HG03571 (cell line): Measurements from ENCODE around the gene GDI2.
"Not testable (repeated sequence)": the region's sequence is repeated elsewhere in the genome, so short reads cannot be mapped to it uniquely, and the experiment has no call there.

Source experiments
- ATAC-seq: cut with Tn5 transposase; IDR thresholded peaks from one replicate; pipeline ENCODE4 v1.9.1; 2021; ENCODE audit not compliant: unreplicated experiment

GDI2 gene

DNA sequence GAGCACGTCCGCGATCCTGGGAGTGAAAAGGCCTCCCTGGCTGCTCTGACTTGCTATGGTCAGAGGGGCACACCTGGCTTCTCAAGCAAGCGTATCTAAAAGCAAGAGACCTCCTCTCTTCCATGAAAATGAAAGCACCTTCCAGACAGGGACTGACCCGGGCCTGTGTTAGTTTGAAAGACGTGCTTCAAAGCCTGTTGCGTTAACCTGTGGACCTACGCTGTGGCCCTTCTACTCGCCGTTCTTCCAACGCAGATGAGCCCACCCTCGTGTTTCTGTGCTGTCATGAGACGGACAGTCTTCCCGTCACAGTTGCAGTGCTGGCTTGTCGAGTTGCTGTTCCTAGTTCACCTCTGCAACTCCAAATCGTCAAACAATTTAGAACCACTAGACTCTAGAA is 15.5 kb upstream of the GDI2 start:
- ATAC-seq: no peak

DNA sequence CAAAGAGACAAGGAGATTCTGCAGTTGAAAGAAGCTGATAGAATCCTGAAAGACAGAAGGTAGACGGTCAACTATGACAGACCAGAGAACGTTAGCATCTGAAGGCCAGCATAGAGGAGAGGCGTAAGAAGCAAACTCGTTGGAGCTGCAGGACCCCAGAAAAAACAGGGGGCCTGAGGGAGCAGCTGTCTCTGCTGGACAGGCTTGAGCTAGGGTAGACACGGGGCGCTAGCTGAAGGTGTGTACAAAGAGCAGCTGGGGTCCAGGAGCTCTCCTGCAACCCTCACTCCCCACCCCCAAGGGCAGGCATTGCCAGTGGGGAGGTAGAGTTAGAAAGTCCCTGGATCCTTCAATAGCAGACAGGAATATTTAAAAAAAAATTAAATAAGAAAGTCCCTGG is 14.6 kb upstream of the GDI2 start:
- no peak for ATAC-seq

DNA sequence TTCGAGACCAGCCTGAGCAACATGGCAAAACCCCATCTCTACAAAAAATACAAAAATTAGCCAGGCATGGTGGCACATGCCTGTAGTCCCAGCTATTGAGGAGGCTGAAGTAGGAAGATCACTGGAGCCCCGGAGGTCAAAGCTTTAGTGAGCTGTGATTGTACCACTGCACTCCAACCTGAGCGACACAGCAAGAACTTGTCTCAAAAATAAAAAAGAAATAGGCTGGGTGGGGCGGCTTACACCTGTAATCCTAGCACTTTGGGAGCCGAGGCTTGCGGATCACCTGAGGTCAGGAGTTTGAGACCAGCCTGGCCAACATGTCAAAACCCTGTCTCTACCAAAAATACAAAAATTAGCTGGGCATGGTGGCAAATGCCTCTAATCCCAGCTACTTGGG is 13.3 kb upstream of the GDI2 start:
- not testable (repeated sequence) for ATAC-seq

DNA sequence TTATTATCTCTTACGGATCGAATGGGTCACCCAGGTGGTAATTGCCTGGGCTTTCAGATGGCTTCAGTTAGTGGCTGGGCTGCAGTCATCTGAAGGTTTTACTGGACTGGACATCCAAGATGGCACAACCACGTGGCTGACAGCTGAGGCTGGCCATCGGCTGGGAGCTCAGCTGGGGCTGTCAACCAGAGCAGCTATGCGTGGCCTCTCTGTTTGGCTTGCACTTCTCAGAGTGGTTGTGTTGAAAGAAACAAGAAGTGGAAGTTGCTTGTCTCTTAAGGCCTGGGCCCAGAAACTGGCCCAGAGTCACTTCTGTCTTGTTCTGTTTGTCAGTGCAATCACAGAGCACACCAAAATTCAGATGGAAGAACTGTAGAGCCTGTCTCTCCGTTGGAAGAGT is 5.7 kb upstream of the GDI2 start:
- no peak for ATAC-seq

DNA sequence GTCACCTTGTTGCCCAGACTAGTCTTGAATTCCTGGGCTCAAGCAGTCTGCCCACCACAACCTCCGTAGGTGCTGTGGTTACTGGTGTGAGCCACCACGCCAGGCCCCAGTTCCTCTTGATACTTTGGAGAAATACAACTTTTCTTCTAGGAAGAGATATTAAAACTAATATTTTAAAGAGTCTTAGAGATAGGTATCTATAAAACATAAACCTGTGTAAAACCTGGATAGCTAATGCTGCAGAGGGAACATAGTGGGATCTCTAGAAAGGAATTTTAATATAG is 4.8 kb upstream of the GDI2 start:
- no peak for ATAC-seq

DNA sequence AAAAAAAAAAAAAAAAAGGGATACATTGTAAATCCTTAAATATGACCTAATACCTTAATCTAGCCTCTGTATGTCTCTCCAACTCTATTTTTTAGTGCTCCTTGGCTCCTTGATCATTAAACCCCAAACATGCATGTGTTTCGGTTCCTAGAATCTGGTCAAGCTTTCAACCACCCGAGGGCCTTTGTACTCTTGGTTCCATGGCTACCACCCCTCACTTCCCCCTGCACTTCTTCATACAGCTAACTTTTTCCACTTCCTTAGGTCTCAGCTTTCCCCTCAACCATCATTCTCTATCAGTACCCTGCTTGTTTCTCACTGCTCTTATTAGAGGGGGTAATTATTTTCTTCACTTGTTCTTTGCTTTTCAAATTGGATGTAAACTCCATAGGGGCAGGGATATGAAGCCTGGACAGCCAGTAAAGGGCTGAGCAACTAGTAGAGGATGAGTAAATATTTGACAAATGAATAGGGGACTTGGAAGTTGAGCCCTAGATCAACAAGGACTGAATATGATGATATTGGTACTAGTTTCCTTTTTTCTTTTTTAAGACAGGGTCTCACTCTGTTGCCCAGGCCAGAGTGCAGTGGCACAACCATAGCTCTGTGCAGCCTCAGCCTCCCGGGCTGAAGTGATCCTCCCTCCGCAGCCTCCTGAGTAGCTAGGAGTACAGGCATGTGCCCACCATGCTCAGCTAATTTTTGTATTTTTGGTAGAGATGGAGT is 4.3 kb upstream of the GDI2 start:
- ATAC-seq: no peak

DNA sequence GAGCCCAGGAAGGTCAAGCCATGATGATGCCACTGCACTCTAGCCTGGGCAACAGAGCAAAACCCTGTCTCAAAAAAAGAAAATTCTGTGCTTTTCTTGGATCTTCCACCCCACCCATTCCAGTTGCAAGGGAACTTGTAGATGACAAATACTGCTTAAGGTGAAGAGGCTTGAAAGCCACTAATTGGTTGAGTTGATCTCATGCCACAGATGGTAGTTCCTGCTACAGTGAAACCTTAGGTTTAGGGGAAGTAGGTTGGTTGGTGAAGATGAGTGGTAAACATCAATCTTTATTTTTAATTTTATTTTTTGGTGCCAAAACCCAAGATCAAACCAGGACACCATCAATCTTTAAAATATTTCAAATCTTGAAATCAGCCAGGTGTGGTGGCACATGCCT is 2.9 kb upstream of the GDI2 start:
- ATAC-seq: no peak

DNA sequence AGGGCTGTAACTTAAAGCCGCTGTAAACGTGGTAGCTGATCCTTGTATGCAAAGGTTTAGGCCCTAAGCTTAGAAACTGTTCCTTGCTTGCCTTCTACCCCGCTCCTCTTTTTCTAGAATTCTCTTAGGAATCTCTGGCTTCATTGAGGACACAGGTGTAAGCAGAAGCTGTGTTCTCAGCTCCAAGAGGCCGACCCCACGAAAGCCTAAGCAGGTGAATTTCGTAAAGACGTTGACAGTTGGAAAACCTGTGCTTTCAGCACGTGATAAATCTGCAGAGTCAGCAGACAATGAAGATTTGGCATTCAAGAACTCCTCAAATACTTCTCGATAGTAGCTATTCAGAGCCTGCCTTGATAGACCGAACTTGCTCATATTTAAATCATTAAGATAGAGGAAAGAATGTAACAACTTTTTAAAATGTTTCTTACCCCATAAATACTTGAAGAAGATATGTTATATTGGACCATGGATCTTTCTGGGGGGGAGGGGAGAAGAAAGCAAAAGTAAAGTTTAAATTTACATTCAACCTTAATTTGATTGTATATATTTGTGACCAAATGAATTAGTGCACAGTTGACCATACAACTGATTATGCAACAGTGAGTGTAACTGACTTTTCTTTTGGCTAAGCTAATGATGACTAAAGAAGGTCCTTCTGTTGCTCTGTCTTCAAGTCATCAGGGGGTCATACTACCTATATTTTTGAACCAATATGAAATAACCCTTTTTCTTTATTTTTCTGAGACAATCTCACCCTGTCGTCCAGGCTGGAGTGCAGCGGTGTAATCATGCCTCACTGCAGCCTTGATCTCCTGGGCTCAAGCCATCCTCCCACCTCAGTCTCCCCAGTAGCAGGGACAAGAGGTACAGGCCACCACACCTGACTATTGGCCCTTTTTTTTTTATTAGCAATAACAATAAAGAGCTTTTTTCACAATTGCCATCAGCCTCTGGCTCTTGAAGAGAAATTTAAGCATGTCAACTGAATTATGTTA is 1.2 kb upstream of the GDI2 start:
- no peak for ATAC-seq

DNA sequence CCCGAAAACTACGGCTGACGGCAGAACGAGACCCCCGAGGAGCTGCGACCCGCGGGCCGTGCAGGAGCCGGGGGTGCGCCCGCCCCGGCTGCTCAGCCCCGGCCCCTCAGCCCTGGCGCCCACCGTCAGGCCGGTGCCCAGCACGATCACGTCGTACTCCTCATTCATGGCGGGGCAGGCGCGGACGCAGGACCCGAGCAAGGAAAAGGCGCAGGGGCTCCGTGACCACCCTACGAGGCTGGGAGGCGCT is 218 bp downstream of the GDI2 start:
- peak; percentile 19 for ATAC-seq

DNA sequence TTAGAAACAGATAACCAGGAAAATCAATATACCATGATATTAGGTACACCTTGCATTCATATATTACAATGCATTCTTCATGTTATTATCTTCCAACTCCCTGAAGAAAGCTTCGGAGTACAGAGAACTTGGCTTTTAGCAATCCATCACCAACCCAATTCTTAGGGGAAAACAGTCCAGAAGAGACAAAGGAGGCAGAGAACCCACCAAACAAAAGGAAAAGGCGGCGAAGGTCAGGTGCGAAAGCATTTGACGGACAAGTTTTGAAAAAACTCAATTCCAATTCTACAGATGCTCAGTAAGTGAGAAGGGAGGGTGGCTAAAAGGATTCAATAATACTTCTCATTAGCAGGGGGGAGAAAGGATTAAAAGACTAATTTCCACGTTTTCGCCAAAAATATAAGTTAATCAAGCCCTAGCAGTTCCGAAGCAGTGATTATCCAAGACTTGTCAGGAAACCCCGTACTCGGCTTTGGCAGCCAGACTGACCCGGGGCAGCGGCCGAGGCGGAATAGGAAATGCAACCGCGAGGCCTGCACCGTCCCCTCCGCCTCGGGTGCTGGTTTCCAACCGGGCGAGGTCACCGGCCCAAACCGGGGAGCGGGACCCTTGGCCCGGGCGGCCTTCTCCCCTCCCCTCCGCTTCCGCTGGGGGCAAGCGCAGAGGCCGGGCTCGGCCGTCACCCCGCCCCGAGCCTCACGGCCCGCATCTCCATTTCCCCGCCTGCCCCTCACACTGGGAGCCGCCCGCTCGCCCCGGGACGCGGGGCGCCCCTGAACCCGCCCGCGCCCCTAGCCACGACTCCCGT is 747 bp downstream of the GDI2 start:
- ATAC-seq: peak; percentile 14

DNA sequence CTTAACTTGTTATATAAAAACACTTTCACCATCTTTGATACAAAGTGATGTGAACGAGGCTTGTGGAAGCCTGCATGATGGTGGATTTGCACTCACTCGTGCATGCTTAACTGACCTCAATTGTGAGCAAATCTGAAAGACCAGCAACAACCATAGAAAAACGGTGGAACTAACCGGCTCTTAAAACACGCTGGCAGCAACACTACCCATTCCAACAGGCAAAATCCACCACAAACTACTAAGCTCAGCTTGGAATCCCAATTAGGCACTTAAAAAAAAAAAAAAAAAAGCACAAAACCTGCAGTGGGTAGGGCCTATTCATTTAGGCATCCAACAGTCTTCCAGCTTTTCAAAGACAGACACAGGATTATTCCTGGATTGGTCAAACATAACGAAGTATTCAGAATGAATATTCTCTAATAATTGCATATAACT is 1.8 kb downstream of the GDI2 start:
- no peak for ATAC-seq

DNA sequence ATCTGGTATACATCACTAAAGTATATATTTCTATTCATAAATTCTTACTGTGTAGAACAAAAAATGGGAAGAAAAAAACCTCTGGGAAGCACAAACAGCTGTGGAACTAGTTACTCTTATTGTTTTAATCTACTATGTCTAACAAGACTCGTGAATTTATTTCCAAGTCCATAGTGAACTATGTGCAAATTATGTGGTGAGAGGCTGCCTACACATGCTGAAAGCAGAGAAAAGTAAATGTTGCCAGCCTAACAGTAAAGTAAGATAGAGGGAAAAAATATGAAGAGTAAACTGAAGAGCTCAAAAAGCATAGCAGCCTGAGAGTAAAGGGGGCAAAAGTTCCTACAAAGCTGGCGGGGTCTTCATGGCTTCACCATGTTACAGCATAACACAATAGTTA is 3.0 kb downstream of the GDI2 start:
- ATAC-seq: no peak

DNA sequence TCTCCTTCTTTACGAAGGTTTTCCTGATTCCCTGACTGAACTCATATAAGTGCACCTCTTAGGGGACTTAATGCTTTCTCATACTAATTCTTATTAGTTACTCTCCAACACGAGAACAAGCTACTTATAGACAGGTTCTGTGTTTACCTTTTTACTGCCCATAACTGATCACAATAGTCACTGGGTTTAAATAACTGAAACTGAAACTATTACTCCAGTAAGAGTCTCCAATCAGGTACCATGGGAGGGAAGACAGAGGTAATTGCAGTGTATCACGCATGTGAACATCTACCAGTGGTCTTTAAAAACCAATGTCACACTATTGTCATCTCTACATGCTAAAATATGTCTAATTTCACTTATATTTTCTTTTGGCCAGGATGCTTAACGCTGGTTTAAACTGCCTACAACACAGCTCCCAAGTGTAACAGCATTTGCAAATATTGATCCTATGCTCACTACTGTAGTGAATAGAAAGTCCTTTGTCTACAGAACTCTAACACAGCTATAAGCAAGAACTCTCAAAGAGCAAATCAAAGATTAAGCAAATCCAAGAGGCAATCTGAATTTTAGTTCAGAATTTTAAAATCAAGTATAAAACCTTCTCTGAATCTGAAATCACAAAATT is 3.6 kb downstream of the GDI2 start:
- ATAC-seq: no peak

DNA sequence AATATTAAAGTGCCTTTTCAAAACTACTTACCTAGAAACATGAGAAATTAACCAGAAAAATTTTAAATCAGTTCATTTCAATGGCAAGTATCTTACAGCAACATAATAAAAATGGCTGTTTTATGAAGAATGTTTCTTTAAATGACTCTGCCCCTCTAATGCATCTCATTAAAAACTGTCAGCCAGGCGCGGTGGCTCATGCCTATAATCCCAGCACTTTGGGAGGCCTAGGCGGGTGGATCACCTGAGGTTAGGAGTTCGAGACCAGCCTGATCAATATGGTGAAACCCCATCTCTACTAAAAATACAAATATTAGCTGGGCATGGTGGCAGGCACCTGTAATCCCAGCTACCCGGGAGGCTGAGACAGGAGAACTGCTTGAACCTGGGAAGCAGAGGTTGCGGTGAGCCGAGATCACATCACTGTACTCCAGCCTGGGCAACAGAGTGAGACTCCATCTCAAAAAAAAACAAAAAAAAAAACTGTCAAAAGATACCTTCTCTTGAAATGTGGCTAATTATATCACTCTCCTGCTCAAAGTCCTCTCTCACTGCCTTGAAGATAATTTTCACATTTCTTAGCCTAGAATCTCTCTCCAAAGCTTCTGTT is 4.3 kb downstream of the GDI2 start:
- not testable (repeated sequence) for ATAC-seq

DNA sequence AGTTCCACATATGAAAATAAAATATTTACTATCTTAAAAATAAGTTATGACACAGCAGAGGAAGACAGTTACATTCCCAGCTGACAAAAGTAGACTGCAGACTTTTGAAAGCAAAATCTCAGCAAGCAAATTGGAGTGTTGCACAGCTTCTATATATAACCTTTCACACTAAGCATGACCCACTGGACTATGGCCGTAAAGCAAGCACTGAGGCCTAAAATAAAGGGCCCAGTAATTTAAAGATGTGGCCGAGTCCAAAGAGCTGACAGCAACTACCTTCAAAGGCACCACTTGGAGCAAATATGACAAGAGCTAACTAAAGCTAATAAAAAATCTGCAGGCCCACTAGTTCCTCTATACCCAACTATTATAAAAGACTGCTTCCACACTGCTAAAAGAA is 6.5 kb downstream of the GDI2 start:
- no peak for ATAC-seq

DNA sequence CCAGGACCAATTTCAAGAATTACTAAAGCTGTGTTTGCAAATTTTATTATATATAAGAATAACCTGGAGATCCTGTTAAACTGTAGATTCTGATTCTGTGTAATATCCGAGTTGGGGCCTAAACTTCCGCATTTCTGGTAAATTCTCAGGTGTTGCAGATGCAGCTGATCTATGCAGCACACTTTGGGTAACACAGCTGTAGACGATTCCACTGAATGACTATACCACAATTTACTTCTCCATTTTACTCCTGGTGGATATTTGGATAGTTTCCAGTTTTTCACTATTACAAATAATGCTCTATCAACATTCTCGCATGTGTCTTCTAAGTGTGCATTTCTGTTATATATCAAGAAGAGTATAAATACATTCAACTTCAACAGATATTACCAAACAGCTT is 7.5 kb downstream of the GDI2 start:
- ATAC-seq: no peak

DNA sequence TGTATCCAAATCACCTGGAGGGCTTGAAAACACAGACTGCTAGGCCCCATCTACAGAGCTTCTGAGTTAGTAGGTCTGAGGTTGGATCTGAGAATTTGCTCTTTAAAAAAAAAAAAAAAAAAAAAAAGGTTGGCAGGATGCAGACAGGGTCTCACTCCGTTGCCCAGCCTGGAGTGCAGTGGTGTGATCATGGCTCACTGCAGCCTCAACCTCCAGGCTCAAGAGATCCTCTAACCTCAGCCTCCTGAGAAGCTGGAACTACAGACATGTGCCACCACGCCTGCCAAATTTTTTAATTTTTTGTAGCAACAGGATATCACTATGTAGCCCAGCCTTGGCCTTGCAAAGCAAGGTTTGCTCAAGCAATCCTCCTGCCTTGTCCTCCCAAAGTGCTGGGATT is 8.0 kb downstream of the GDI2 start:
- no peak for ATAC-seq

DNA sequence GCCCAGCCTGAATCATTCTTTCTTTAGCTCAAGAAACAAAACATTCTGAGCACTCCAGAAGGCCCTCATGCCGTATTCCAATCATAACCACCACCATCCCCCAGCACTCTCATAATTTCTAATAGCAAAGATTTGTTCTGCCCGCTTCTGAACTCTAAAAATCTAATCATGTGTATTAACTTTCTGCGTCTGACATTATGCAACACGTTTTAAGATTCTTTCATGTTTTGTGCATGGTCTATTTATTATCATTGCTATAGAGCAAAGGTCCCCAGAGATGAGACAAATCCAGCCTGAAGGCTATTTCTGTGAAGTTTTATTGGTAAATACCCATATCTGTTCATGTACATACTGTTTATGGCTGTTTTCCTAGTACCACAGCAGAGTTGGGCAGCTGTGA is 8.8 kb downstream of the GDI2 start:
- ATAC-seq: no peak

DNA sequence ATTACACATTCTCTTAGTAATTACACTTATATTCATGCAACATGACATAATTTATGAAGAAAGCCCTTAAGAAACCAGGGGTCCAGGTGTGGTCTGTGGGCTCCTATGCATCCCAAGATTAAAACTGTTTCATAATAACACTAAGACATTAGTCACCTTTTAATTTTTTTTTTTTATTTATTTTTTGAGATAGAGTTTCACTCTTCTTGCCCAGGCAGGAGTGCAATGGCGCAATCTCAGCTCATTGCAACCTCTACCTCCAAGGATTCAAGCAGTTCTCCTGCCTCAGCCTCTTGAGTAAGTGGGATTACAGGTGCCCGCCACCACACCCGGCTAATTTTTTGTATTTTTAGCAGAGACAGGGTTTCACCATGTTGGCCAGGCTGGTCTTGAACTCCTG is 12.5 kb downstream of the GDI2 start:
- ATAC-seq: no peak

DNA sequence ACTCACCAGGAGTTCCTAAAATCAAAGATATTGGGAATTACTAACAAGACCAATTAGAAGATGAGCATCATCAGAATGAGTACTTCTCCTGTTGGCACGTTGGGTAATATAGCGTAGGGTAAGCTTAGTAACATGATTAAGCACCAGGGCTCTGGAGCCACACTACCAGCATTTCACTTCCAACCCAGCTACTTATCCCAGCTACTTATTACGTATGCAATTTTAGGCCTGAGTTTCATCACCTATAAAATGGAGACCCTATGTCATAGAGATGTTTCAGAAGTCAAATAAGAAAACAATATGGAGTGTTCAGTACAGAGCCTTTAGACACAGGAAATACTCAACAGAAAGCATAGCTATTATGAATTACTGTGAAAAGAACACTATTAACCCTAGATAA is 19.0 kb downstream of the GDI2 start:
- no peak for ATAC-seq

DNA sequence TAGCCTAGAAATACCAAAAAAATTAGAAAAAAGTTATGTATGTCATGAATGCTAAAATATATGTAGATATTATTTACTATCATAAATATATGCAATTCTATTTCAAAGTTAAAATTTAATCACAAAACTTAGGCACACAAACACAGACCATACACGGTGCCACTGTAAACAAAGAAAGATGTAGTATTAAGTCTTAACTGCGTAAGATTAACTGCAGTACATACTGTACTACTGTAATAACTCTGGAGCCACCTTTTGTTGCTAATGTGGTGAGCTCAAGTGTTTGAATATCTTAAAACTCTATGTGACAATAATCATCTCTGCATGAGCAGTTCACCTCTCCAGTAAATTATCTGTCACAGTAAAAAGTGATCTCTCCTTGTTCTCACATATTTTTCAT is 23.6 kb downstream of the GDI2 start:
- ATAC-seq: no peak
